ENCODE data around the gene ZBTB46. TPM values are rescaled to one million over a fixed set of nuclear protein-coding genes. Genes with fewer than 3 reads are reported as not detected.

ZBTB46 gene
- total RNA-seq, 1 donor from 2014 or later = 9.0 TPM

DNA sequence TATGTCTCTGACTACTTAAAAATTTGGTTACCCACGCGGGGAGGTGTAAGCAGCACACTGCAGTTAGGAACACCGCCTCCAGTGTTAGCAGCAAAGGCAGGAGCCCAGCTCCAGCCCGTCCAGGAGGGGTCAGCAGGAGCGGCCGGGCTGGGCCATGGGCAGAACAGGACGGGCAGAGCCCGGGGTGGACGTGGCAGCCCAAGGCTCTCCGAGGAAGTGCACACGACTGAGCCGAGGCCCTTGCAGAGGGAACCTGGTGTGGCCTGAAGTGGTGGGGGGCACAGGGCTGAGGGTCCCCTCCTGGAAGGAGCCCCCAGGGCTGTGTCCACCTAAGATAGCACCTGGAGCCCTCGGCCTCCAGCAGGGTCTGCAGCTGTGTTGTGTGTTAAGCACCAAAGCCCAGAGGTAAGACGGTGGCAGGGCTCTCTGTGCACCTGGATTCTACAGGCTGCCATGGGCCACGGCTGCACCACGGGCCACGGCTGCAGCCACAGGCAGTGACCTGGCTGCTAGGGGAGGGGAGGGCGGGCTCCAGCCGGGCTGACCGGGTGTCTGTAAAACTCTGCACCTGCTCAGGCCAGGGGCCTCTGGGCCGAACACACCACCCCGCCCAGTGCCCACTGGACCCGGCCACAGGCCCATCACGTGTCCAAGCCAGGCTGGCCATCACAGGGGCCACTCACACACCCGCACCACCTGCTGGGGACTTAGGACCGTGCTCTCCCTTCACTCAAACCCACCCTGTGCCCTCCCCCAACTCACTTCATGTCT, 84.9 kb downstream of the ZBTB46 start:
- DNase-seq (ENCODE audit: low spot score) = no peak

DNA sequence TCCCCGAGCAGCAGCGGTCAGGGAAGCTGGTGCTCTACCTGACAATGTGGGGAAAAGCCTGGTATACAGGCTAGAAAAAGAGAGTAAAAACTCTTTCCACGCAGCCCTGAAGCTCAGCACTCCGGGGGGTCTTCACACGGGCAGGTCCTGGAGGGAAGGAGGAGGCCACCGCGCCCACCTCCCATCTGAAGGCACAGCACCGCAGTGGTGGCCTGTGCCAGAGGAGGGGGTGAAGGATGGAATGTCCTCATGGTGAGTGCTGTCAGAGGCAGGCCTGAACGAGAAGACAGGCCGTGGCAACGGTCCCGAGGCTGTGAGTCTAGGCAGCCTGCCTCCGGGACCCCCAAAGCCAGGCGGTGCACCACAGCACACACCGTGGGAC, 85.6 kb downstream of the ZBTB46 start:
- DNase-seq (ENCODE audit: low spot score) = no peak

DNA sequence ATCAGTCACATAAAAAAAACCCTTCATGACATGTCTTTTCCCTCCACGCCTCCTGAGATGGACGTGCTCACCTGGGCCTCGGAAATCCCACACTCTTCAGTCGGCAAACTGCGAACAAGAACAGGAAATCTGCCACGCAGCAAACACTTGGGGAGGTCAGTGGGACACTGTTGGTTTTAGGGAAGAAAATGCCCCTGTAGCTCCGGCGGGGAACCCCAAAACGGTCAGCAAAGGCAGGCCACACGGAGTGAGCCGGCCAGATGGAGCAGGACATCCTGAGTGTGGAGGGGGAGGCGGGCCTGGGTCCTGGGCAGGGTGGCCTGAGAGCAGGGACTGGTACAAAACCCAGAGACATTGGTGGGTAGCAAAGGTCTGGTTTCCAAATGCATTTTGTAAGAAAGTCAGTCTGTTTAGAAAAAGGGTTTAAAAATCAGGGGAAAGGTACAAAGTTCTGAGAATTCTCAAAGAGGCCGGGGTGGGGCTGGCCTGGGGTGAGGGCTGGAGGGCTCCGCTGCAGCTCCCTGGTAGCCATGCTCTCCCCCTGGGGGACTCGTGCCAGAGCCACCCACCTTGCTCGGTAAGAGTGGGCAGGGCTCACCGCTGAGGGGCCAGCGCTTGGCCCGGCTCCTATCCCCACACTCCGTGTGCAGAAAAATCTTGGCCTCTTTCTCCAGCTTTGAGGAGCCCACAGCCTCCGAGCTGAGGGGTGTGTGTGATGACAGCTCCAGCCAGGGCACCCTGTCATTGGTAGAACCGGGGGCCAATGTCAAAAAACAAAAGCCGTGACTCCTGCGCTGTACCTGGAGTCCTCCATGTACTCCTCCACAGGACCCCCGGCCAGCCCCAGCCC, 86.3 kb downstream of the ZBTB46 start:
- DNase-seq (ENCODE audit: low spot score) = no peak

DNA sequence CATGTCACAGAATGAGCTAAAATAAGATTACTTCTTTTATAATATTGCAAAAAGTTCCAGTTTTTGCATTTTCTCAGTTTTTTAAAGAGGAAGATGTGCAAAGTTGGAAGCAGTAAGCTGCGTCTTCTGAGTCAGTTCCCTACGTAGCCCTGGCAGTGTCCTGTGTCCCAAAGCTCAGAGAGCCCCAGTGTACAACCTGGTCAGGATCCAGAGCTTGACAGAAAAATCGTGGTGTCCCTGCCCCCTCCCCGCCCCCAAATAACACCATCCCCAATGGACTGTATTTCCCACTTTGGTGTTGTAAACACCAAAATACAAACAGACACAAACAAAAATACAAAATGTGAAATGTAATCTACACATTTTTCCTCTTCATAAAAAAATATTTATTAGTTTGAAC, 86.9 kb downstream of the ZBTB46 start:
- DNase-seq (ENCODE audit: low spot score) = no peak

DNA sequence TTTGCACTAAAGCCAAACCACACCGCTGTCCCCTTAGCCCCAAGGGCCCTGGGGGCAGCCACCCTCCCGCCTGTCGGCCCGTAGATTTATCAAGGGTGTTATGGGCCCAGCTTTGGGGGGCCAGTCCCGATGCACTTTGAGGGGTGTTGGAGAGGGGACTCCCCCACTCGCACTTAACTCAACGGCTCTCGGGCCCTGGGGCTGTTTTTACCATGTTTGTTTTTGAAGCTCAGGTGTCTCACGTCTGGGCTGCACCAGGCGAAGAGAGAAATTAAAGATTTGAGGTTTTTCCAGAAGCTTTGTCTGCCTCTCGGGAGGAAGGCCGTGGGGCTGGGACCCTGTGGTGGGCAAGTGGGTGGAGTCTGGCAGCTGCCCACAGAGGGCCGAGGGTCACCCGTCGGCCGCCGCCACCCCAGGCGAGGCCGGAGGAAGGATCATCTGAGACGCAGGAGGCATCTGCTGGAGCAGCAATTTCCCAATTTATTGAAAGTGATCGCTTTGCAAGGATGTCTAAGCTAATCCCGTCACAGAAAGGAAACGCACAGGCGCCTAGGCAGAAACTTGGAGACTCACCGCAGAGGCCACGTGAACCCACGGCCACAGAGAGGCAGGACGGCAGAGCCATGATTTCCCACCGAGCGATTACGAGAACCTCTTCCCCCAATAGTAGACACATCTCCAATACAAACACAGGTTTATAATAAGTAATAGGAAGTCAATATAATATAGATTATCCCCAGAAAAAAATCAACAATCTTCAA, 87.7 kb downstream of the ZBTB46 start:
- DNase-seq (ENCODE audit: low spot score) = no peak

DNA sequence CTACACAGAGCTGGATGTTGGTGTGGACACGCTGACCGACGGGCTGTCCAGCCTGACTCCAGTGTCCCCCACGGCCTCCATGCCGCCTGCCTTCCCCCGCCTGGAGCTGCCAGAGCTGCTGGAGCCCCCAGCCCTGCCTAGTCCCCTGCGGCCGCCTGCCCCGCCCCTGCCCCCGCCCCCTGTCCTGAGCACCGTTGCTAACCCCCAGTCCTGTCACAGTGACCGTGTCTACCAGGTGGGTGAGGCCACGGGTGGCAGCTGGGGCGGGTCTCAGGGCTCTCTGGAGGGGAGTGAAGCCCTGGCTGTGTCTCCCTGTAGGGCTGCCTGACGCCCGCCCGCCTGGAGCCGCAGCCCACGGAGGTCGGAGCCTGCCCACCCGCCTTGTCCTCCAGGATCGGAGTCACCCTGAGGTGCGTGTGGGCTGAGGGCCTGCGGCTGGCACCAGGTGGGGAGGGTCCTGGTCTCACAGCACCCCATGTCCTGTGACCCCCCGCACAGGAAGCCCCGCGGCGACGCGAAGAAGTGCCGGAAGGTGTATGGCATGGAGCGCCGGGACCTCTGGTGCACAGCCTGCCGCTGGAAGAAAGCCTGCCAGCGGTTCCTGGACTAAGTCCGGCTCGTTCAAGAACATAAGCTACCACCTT, 88.6 kb downstream of the ZBTB46 start:
- DNase-seq (ENCODE audit: low spot score) = no peak

DNA sequence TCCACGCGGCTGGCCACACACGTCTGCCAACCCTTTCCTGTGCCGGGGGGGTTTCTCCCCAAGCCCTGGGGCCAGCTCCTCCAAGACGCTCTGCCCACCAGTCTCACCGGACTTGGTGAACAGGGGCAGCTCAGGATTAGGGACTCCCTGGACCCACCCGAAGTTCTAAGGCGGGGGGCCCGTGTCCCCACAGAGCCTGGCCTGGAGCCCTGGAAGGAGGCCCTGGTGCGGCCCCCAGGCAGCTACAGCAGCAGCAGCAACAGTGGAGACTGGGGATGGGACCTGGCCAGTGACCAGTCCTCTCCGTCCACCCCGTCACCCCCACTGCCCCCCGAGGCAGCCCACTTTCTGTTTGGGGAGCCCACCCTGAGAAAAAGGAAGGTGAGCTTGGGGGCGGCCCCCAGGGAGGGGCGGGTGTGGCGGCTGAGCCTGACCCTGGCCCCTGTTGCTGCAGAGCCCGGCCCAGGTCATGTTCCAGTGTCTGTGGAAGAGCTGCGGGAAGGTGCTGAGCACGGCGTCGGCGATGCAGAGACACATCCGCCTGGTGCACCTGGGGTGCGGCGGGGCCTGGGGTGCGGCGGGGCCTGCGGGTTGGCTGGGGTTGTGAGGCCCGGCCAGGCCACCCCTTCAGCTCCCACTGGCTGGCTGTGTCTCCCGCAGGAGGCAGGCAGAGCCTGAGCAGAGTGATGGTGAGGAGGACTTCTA, 89.2 kb downstream of the ZBTB46 start:
- no peak for DNase-seq (ENCODE audit: low spot score)

DNA sequence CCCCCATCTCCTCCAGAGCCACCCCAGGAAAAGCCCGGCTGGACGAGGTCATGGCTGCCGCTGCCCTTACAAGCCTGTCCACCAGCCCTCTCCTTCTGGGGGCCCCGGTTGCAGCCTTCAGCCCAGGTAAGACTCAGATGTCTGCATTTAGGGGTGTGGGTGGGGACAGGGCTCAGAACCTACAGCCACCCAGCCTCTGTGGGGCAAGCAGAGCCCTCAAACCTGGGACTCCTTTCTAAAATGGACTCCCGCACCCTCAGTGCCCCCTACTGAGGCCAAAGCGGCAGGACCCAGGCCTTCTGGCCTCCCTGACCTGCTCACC, 89.7 kb downstream of the ZBTB46 start:
- DNase-seq (ENCODE audit: low spot score) = no peak

DNA sequence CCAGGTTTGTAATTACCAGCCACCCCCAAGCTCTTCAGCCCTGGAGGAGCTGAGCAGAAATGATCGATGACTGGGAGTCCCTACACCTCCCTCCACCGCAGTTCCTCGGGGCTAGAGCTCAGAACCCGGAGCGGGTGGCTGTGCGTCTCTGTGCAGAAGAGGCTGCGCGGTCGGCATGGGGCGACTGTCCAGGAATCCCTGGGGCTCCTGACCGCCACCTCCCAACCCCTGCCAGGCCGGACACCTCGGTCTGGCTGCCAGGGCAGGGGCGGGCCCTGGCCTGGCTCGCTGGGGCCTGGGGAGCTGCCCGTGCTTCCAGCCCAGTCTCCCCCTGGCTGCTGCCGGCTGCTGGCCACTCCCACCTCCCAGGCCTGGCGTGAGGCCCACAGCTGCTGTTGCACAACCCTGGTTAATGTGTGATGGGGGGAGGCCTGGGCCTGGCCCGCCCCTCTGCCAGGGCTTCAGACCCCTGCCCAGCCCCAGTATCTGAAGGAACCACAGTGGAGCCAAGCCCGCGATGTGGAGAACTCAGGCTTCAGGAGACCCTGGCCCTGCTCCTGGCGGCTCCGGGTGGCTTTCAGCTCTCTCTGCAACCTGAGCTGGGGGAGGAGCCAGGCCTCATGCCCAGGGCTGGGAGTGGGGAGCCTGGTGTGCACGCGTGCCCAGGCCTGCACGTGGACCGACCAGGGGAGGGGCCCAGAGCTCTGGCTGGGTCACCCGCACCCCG, 90.3 kb downstream of the ZBTB46 start:
- peak; percentile 92 for DNase-seq (ENCODE audit: low spot score)

DNA sequence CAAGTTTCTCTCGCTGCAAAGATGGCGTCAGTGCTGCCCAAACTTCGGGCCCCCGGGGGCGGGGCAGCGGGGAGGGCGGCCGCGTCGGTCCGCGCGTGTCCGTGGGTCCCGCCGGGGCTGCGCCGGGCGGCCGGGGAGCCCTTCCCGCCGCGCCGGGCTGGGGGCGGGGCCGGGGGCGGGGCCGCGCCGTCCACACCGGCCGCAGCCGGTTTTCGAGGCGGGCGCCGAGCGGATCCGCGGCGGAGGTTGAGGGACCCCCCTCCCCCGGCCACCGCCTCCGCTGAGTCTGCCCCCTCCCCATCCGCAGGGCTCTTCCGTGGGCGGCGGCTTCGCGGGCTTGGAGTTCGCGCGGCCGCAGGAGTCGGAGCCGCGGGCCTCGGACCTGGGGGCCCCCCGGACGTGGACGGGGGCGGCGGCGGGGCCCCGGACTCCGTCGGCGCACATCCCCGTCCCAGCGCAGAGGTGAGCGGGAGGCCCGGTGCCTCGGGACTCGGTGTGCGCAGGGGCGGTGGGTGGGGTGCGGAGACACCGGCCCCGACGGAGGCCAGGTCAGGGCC, 90.9 kb downstream of the ZBTB46 start:
- DNase-seq (ENCODE audit: low spot score) = peak; percentile 32

DNA sequence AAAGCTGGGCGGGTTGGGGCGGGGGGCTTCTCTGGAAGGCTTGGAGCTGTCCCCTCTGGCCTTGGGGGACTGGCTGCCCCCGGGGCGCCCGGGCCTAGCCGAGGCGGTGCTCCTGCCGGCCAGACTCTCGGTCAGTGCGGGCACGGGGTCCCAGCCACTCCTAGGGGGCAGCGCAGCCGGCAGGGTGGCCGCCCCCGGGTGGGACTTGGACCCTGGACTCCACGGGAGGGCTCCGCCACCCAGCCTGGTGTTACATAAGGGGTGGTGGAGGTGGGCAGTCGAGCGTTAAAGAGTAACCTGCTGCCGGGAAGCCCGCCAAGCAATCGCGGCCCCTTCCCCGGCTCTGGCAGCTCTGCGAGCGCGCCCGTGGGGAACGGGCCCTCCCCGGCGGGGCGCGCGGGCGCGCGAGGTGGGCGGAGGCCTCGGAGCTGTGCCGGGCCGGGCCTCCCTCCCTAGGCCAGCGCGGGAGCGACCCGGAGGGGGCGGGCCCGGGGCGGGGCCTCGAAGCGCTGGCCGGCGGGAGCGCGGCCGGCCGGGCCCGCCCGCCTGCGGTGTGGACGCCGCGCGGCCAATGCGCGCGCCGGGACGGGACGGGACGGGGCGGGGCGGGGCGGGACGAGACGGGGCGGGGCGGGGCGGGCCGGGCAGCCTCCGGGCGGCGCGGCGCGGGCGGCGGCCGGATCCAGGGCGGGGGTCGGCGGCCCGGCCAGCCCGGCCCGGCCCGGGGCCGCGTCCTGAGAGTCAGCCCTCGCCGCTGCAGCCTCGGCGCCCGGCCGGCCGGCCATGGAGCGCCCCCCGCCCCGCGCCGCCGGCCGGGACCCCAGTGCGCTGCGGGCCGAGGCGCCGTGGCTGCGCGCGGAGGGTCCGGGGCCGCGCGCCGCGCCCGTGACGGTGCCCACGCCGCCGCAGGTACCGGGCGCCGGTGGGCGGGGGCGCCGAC, 91.7 kb downstream of the ZBTB46 start, which contains the start of gene SLC2A4RG:
TSS of gene SLC2A4RG (plus strand) at position 647 of the 940 bp plus-strand sequence. CDS start at position 784, 137 bp downstream.
- peak; percentile 75 for DNase-seq (ENCODE audit: low spot score)

DNA sequence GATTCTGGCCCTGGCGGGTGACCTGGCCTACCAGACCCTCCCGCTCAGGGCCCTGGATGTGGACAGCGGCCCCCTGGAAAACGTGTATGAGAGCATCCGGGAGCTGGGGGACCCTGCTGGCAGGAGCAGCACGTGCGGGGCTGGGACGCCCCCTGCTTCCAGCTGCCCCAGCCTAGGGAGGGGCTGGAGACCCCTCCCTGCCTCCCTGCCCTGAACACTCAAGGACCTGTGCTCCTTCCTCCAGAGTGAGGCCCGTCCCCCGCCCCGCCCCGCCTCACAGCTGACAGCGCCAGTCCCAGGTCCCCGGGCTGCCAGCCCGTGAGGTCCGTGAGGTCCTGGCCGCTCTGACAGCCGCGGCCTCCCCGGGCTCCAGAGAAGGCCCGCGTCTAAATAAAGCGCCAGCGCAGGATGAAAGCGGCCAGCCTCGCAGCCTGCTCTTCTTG, 92.4 kb downstream of the ZBTB46 start:
- DNase-seq (ENCODE audit: low spot score) = peak; percentile 51

DNA sequence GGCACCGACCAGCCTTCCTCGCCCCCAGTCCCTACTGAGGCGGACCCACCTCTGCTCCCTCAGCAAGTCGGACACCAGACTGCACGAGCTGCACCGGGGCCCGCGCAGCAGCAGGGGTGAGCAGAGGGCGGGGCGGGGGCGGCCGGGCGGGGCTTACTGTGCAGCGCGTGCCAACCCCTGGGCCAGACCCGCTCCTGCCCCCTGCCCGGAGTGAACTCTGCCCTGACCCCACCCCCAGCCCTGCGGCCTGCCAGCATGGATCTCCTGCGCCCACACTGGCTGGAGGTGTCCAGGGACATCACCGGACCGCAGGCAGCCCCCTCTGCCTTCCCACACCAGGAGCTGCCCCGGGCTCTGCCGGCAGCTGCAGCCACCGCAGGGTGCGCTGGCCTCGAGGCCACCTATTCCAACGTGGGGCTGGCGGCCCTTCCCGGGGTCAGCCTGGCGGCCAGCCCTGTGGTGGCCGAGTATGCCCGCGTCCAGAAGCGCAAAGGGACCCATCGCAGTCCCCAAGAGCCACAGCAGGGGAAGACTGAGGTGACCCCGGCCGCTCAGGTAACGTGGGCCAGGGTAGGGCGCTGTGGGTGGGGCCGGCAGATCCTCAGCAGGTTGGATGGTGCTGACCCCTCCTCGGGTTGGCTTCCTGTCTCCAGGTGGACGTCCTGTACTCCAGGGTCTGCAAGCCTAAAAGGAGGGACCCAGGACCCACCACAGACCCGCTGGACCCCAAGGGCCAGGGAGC, 92.9 kb downstream of the ZBTB46 start:
- no peak for DNase-seq (ENCODE audit: low spot score)

DNA sequence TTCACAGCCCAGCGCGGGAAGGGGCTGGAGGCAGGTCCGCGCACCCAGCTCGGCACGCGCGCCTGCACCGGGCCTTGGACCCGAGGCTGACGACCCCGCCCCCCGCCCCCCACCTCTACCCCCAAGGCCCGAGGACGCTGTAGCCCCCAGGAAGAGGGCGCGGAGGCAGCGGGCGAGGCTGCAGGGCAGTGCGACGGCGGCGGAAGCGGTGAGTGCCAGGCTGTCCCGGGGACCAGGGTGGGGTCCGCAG, 93.4 kb downstream of the ZBTB46 start:
- no peak for DNase-seq (ENCODE audit: low spot score)

DNA sequence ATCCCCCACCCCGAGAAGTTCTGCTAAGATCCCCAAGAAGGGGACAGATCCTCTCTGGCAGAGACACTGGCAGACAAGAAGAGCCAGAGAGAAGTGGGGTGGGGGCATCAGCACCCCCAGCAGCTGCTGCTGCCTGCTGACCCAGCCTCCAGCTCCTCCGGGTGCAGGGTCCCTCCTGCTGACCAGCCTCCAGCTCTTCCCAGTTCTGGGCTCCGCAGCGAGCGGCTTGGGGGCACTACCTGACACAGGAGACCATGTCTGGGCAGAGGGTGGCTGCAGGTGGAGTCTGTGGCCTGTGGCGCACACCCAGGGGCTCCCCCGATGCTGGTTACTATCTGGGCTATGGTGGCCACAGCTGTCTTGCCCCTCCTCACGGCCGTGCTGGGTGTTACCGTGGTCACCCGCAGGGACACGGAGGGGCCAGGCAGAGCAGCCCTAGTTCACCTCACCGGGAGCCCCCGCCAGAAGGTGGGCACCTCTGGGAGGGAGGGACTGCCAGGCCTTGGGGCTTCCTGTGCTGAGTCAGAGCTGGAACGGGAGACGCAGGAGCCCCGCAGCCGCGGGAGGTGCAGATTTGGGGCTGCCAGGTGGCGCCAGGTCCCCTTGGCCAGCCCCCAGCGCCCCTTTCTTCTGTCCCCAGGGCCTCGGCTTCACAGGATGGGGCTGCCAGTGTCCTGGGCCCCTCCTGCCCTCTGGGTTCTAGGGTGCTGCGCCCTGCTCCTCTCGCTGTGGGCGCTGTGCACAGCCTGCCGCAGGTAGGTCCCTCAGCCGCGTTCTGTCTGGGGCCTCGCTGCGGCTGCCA, 94.0 kb downstream of the ZBTB46 start:
- DNase-seq (ENCODE audit: low spot score) = no peak

DNA sequence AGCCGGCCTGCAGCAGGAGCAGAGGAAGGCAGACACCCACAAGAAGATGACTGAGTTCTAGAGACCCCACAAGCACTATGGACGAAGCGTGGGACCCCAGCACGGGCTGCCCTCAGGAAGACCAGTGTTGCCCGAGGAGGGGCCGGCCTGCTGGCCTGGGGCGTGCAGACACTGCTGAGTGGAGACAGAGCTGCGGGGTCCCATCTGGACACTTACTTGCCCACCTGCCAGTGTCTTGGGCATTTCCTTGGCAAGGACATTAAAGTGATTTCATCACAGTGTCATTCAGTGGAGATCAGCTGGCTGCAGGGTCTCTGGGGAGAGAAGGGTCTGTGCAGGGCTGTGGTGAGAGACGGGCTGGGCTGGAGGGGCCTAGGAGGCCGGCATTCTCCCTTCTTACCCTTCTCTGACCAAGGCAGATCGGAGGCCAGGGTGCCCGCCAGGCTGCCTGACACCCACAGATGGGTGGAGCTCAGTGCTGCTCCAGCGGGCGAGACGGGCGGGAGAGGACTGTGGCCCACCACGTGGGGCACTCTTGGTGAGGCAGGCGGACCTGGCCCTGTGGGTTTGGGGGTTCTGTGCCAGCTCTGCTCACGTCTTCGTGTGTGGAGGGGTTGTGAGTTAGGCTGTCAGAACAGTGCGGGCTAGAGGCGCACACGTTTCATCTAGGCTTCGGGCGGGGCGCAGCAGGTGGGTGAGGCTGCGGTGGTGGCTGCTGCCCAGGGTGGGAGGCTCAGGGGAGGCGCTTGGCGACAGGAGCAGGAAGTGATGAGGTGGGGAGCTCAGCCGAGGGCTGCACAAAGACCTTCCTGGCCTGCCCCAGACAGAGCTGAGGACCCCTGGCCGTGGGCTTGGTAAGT, 95.0 kb downstream of the ZBTB46 start, which contains the start of gene LIME1:
TSS of gene LIME1 (plus strand) at position 806 of the 860 bp plus-strand sequence. CDS start 886 bp downstream, outside the sequence.
- DNase-seq (ENCODE audit: low spot score) = peak; percentile 34

Data from mucosa of gallbladder (tissue), 1 donor.